IMR-90 (cell line): ENCODE results near the gene DIP2A. TPM values are rescaled to one million over a fixed set of nuclear protein-coding genes. Genes with fewer than 3 reads are reported as not detected.

Experiments
- ATAC-seq: fragments of 200-7000 bp; cut with Tn5 transposase; 2 replicates; pipeline ENCODE4 v1.9.1; 2020; ENCODE audit warnings: low read depth, mild to moderate bottlenecking, moderate library complexity
- BruUV-seq: library from RNA; stranded (reverse); fragments of 400-500 nt; replicated peaks from 2 replicates; lab custom pipeline; 2021; lab: Mats Ljungman, UMichigan
- CTCF ChIA-PET: fragments of 300-600 bp; formaldehyde crosslinking; extraction: SDS; loops from one replicate; lab custom pipeline; 2021; ENCODE audit warnings: antibody characterized with exemption; lab: Yijun Ruan, JAX
- POLR2A ChIA-PET: fragments of 300-600 bp; sonication (Branson Sonifier 250); formaldehyde crosslinking; loops from one replicate; lab custom pipeline; 2022; ENCODE audit warnings: antibody characterized with exemption; ENCODE audit not compliant: unreplicated experiment; lab: Charles Lee
- DNase-seq: peaks from one replicate; pipeline ENCODE4 v3.0.0; 2013
- H2AFZ ChIP-seq: replicated peaks from 2 replicates; pipeline ENCODE3; 2013; ENCODE audit warnings: low read length, mild to moderate bottlenecking; ENCODE audit not compliant: poor library complexity
- H2AK5ac ChIP-seq: 2 replicates; pipeline ENCODE4 v1.6.1; 2013; ENCODE audit warnings: low read depth, low read length, inconsistent platforms
- H2AK9ac ChIP-seq: replicated peaks from 2 replicates; pipeline ENCODE3; 2013; ENCODE audit warnings: mild to moderate bottlenecking, low read depth, low read length, moderate library complexity; ENCODE audit not compliant: poor library complexity
- H2BK120ac ChIP-seq: 2 replicates; pipeline ENCODE4 v1.6.1; 2013; ENCODE audit warnings: low read depth, low read length, inconsistent platforms
- H2BK15ac ChIP-seq: 3 replicates; pipeline ENCODE4 v1.6.1; 2013; ENCODE audit warnings: low read depth, low read length, inconsistent platforms
- H2BK20ac ChIP-seq: 2 replicates; pipeline ENCODE4 v1.6.1; 2013; ENCODE audit warnings: low read depth, mild to moderate bottlenecking, inconsistent platforms, low read length, moderate library complexity
- H2BK5ac ChIP-seq: 2 replicates; pipeline ENCODE4 v1.6.1; 2013; ENCODE audit warnings: mild to moderate bottlenecking, low read depth, low read length, inconsistent platforms; ENCODE audit not compliant: poor library complexity, severe bottlenecking
- H3K14ac ChIP-seq: replicated peaks from 2 replicates; pipeline ENCODE4 v1.6.1; 2013; ENCODE audit warnings: low read depth, low read length, inconsistent platforms
- H3K18ac ChIP-seq: 2 replicates; pipeline ENCODE4 v1.6.1; 2013; ENCODE audit warnings: low read depth, low read length, control low read depth
- H3K23ac ChIP-seq: 2 replicates; pipeline ENCODE4 v1.6.1; 2013; ENCODE audit warnings: low read depth, low read length, inconsistent platforms
- H3K27ac ChIP-seq: 2 replicates; pipeline ENCODE4 v1.5.1; 2013; ENCODE audit warnings: mild to moderate bottlenecking, control low read depth, low read length; ENCODE audit not compliant: insufficient read depth
- H3K27me3 ChIP-seq: 2 replicates; pipeline ENCODE4 v1.6.1; 2013; ENCODE audit warnings: low read length; ENCODE audit not compliant: control insufficient read depth, insufficient read depth
- H3K36me3 ChIP-seq: 2 replicates; pipeline ENCODE4 v1.6.1; 2013; ENCODE audit warnings: low read length, mixed read lengths; ENCODE audit not compliant: control insufficient read depth, insufficient read depth
- H3K4ac ChIP-seq: 2 replicates; pipeline ENCODE4 v1.6.1; 2013; ENCODE audit warnings: low read depth, low read length, inconsistent platforms
- H3K4me1 ChIP-seq: 2 replicates; pipeline ENCODE4 v1.6.1; 2013; ENCODE audit warnings: low read length, mixed read lengths; ENCODE audit not compliant: control insufficient read depth, insufficient read depth
- H3K4me2 ChIP-seq: 2 replicates; pipeline ENCODE4 v1.6.1; 2013; ENCODE audit warnings: low read depth, mild to moderate bottlenecking, control low read depth, low read length, moderate library complexity
- H3K4me3 ChIP-seq: 2 replicates; pipeline ENCODE4 v1.5.1; 2013; ENCODE audit warnings: low read depth, mild to moderate bottlenecking, control low read depth, low read length, moderate library complexity; ENCODE audit not compliant: insufficient read depth
- H3K56ac ChIP-seq: 2 replicates; pipeline ENCODE4 v1.6.1; 2013; ENCODE audit warnings: low read length, inconsistent platforms; ENCODE audit not compliant: insufficient read depth; ENCODE audit errors: extremely low read depth
- H3K79me1 ChIP-seq, 2 experiments: 2 replicates each; pipeline ENCODE4 v1.6.1; 2013; ENCODE audit warnings: low read length in 2 of 2, inconsistent platforms in 1 of 2, low read depth in 1 of 2
- H3K9ac ChIP-seq: 2 replicates; pipeline ENCODE4 v1.6.1; 2013; ENCODE audit warnings: low read depth, low read length, control low read depth
- H3K9me1 ChIP-seq: 2 replicates; pipeline ENCODE4 v1.6.1; 2013; ENCODE audit warnings: low read length, inconsistent platforms; ENCODE audit not compliant: insufficient read depth
- H3K9me3 ChIP-seq: 2 replicates; pipeline ENCODE4 v1.6.1; 2013; ENCODE audit warnings: low read length; ENCODE audit not compliant: control insufficient read depth, insufficient read depth
- H4K20me1 ChIP-seq: 2 replicates; pipeline ENCODE4 v1.6.1; 2013; ENCODE audit warnings: low read length, inconsistent platforms; ENCODE audit not compliant: insufficient read depth
- H4K5ac ChIP-seq: 2 replicates; pipeline ENCODE4 v1.6.1; 2013; ENCODE audit warnings: mild to moderate bottlenecking, low read depth, low read length, control low read depth
- H4K8ac ChIP-seq, 2 experiments: 2 replicates each; pipeline ENCODE4 v1.6.1; 2013; ENCODE audit warnings: low read depth in 2 of 2, low read length in 2 of 2, control low read depth in 1 of 2, inconsistent platforms in 1 of 2
- H4K91ac ChIP-seq: 2 replicates; pipeline ENCODE4 v1.6.1; 2013; ENCODE audit warnings: low read depth, low read length, inconsistent platforms; ENCODE audit not compliant: insufficient read depth
- BHLHE40 ChIP-seq: fragments of 150-350 bp; IDR thresholded peaks from 2 replicates; pipeline ENCODE4 v1.6.1; 2016; ENCODE audit warnings: mild to moderate bottlenecking, low read depth, low read length
- CEBPB ChIP-seq: IDR thresholded peaks from 2 replicates; pipeline ENCODE4 v1.6.1; 2012; ENCODE audit warnings: low read depth, low read length, improper control_type of control experiment
- CHD1 ChIP-seq: IDR thresholded peaks from 2 replicates; pipeline ENCODE4 v1.6.1; 2012; ENCODE audit warnings: low read depth, low read length, improper control_type of control experiment
- FOS ChIP-seq: fragments of 150-350 bp; IDR thresholded peaks from 2 replicates; pipeline ENCODE4 v1.6.1; 2016; ENCODE audit warnings: low read depth, low read length
- MAZ ChIP-seq: IDR thresholded peaks from 2 replicates; pipeline ENCODE4 v1.6.1; 2012; ENCODE audit warnings: low read depth, mild to moderate bottlenecking, low read length, improper control_type of control experiment, moderate library complexity, borderline replicate concordance
- MXI1 ChIP-seq: IDR thresholded peaks from 2 replicates; pipeline ENCODE4 v1.6.1; 2012; ENCODE audit warnings: low read depth, mild to moderate bottlenecking, low read length, moderate library complexity, borderline replicate concordance
- NFE2L2 ChIP-seq: fragments of 150-350 bp; IDR thresholded peaks from 2 replicates; pipeline ENCODE4 v1.6.1; 2016; ENCODE audit warnings: low read depth, mild to moderate bottlenecking, low read length
- POLR2A ChIP-seq: IDR thresholded peaks from 2 replicates; pipeline ENCODE4 v1.6.1; 2012; ENCODE audit warnings: mild to moderate bottlenecking, low read depth, low read length
- RAD21 ChIP-seq: IDR thresholded peaks from 2 replicates; pipeline ENCODE4 v1.6.1; 2012; ENCODE audit warnings: low read length, improper control_type of control experiment
- RCOR1 ChIP-seq: IDR thresholded peaks from 2 replicates; pipeline ENCODE4 v1.6.1; 2012; ENCODE audit warnings: mild to moderate bottlenecking, low read length, improper control_type of control experiment; ENCODE audit not compliant: insufficient replicate concordance
- RFX5 ChIP-seq: IDR thresholded peaks from 2 replicates; pipeline ENCODE4 v1.8.0; 2012; ENCODE audit warnings: low read depth, mild to moderate bottlenecking, low read length, moderate library complexity
- SMC3 ChIP-seq: fragments of 150-350 bp; IDR thresholded peaks from 2 replicates; pipeline ENCODE4 v1.6.1; 2016; ENCODE audit warnings: low read depth, mild to moderate bottlenecking, antibody characterized with exemption, low read length, moderate library complexity
- WGBS, 2 experiments: methylation state at CpG; one replicate each; pipeline versions ENCODE4 v1.1.5 to v1.1.7; 2013; ENCODE audit warnings: missing lambda C conversion rate in 2 of 2; ENCODE audit not compliant: insufficient read length in 1 of 2; ENCODE audit errors: extremely low coverage in 2 of 2; 5-methylcytosine and 5-hydroxymethylcytosine counted together
- dilution Hi-C: fragments of 300-500 bp; cut with HindIII; formaldehyde crosslinking; loops from one replicate; pipeline ENCODE4 v1.14.3; 2018; ENCODE audit warnings: low sequenced_read_pairs; ENCODE audit not compliant: unreplicated experiment
- in situ Hi-C: fragments of 300-500 bp; cut with MboI; formaldehyde crosslinking; loops from 3 replicates; pipeline ENCODE4 v1.14.3; 2019; ENCODE audit warnings: low sequenced_read_pairs, inconsistent platforms, mixed read lengths
- intact Hi-C: fragments of 100-400 bp; cut with micrococcal nuclease; formaldehyde crosslinking; loops from 2 replicates; pipeline ENCODE4 v1.10.0; 2022
- polyA plus RNA-seq, 3 experiments: library from polyadenylated mRNA; depleted of rRNA; stranded (reverse); fragments of >200 nt; gene quantifications; 2 replicates each; pipeline ENCODE4 v1.2.3, GENCODE V29; 2012; ENCODE audit warnings: low replicate concordance in 1 of 3
- total RNA-seq: library from RNA; depleted of rRNA; stranded (reverse); fragments of >200 nt; gene quantifications from 2 replicates; pipeline ENCODE4 v1.2.3, GENCODE V29; 2012
- TF ChIP-seq, protein P1 (sequence below): fragments of 150-350 bp; IDR thresholded peaks from 2 replicates; pipeline ENCODE4 v1.6.1; 2016; ENCODE audit warnings: low read depth, mild to moderate bottlenecking, low read length, moderate library complexity, borderline replicate concordance
- TF ChIP-seq, protein P2 (sequence below): fragments of 150-350 bp; IDR thresholded peaks from 2 replicates; pipeline ENCODE4 v1.6.1; 2017; ENCODE audit warnings: mild to moderate bottlenecking, antibody characterized with exemption, low read length, low read depth

Gene DIP2A
- total and polyA plus RNA-seq, 2 of the 4 experiments (the other 2 are of a cell fraction) = 17.9 to 24.3 TPM

DNA sequence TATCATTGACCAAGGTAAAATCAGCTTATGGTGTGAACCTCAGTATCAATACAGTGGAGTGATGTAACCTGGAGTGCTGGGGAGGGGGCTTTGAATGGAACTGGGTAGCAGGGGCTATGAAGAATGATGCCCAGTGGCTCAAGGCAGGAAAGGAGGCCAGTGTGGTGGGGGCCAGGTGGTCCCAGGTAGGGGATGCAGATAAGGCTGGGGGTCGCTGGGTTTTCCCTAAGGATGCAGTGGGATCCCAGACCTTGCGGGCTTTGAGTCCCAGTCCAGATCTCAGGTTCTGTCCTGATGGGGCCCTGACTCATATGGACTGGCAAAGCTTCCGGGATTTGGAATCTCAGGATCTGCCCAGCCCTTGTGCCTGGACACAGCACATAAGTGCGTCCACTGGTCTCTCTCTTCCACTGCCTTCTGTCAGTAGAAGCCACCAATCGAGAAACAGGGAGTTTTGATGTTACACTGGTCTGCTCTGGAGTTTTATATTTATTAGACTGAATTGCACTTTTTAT, 94.2 kb downstream of the DIP2A start:
- no peak overlapping the region for H3K14ac ChIP-seq
- H4K20me1 ChIP-seq = no peaks in the 10 kb centered on the region; the same call in 1 of the 2 replicates
- H2AK9ac ChIP-seq = no peak overlapping the region
- no peak overlapping the region for H2AK5ac ChIP-seq
- ChIA-PET CTCF (no interaction called here), POLR2A (no interaction called here)
- in situ Hi-C loops = no loop called here
- H3K56ac ChIP-seq = no peak overlapping the region
- H2BK15ac ChIP-seq = no peak overlapping the region
- H3K4ac ChIP-seq = no peak overlapping the region
- no peaks in the 10 kb centered on the region for H3K4me1 ChIP-seq
- WGBS, 2 experiments = no CpG with 5 or more reads among the region's 5 CpGs
- H4K91ac ChIP-seq = no peak overlapping the region
- intact Hi-C loops = no loop called here
- H3K79me1 ChIP-seq = no peaks in the 10 kb centered on the region
- TF ChIP-seq MAZ (no peak), FOS (no peak), SMC3 (no peak), BHLHE40 (no peak), POLR2A (no peak), RAD21 (no peak), MXI1 (no peak), RCOR1 (no peak), RFX5 (no peak), CHD1 (no peak), CEBPB (no peak), NFE2L2 (no peak)
- TF ChIP-seq, protein P1, sequence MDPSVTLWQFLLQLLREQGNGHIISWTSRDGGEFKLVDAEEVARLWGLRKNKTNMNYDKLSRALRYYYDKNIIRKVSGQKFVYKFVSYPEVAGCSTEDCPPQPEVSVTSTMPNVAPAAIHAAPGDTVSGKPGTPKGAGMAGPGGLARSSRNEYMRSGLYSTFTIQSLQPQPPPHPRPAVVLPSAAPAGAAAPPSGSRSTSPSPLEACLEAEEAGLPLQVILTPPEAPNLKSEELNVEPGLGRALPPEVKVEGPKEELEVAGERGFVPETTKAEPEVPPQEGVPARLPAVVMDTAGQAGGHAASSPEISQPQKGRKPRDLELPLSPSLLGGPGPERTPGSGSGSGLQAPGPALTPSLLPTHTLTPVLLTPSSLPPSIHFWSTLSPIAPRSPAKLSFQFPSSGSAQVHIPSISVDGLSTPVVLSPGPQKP = no peak
- TF ChIP-seq, protein P2, sequence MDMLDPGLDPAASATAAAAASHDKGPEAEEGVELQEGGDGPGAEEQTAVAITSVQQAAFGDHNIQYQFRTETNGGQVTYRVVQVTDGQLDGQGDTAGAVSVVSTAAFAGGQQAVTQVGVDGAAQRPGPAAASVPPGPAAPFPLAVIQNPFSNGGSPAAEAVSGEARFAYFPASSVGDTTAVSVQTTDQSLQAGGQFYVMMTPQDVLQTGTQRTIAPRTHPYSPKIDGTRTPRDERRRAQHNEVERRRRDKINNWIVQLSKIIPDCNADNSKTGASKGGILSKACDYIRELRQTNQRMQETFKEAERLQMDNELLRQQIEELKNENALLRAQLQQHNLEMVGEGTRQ = no peak
- ATAC-seq (no peak), DNase-seq (no peak)
- H3K9me1 ChIP-seq = no peaks in the 10 kb centered on the region
- H2AFZ ChIP-seq = no peak overlapping the region
- dilution Hi-C loops = no loop called here
- no peak overlapping the region for H3K4me3 ChIP-seq
- H3K9ac ChIP-seq = no peak overlapping the region
- H4K5ac ChIP-seq = no peak overlapping the region
- H3K27ac ChIP-seq = no peak overlapping the region
- no peaks in the 10 kb centered on the region for H3K27me3 ChIP-seq
- no peak overlapping the region for H3K23ac ChIP-seq
- peaks cover 58% of the 10 kb centered on the region for H3K36me3 ChIP-seq
- no peak overlapping the region for H2BK5ac ChIP-seq
- no peak overlapping the region for H2BK120ac ChIP-seq
- H4K8ac ChIP-seq = no peak overlapping the region
- TSS peak; percentile 16 for BruUV-seq
- H3K4me2 ChIP-seq = no peak overlapping the region
- H3K18ac ChIP-seq = no peak overlapping the region
- no peak overlapping the region for H2BK20ac ChIP-seq
- no peaks in the 10 kb centered on the region for H3K9me3 ChIP-seq
